SK-N-SH (cell line): ENCODE data around the gene GULP1. TPM values are rescaled to one million over a fixed set of nuclear protein-coding genes. Genes with fewer than 3 reads are reported as not detected.

Source experiments
- CTCF ChIA-PET: fragments of 300-600, 350-600 bp; formaldehyde crosslinking; extraction: SDS; loops from one replicate; lab custom pipeline; 2021; lab: Yijun Ruan, JAX
- POLR2A ChIA-PET: fragments of 350-600 bp; sonication (Branson Sonifier 250); formaldehyde crosslinking; extraction: SDS; loops from one replicate; lab custom pipeline; 2020; ENCODE audit warnings: antibody characterized with exemption, inconsistent platforms; lab: Yijun Ruan, JAX
- DNase-seq: peaks from one replicate; pipeline ENCODE4 v3.0.0; 2012
- H2AFZ ChIP-seq: fragments of 200-600 bp; sonication (generic); 2 replicates; pipeline ENCODE4 v1.8.1; 2016; ENCODE audit warnings: antibody characterized with exemption, mild to moderate bottlenecking, low read depth
- H3F3A ChIP-seq: fragments of 200-600 bp; sonication (generic); replicated peaks from 2 replicates; pipeline ENCODE3; 2016; ENCODE audit warnings: antibody characterized with exemption, mild to moderate bottlenecking; ENCODE audit not compliant: insufficient read depth
- H3K27ac ChIP-seq, 2 experiments: fragments of 200-500 bp in 1 of 2; fragments of 200-600 bp in 1 of 2; sonication (Bioruptor generic) in 1 of 2; sonication (generic), shearing (Covaris generic) in 1 of 2; 2 replicates each; pipeline versions ENCODE4 v1.5.1 to v1.6.1; 2014 to 2016; ENCODE audit warnings: low read depth in 2 of 2, inconsistent platforms in 1 of 2, low read length in 1 of 2, mild to moderate bottlenecking in 1 of 2, mixed read lengths in 1 of 2
- H3K27me3 ChIP-seq: fragments of 200-600 bp; sonication (generic), shearing (Covaris generic); 2 replicates; pipeline ENCODE4 v1.6.1; 2016; ENCODE audit warnings: mixed run types; ENCODE audit not compliant: insufficient read depth
- H3K36me3 ChIP-seq, 2 experiments: fragments of 200-500 bp in 1 of 2; fragments of 200-600 bp in 1 of 2; sonication (Bioruptor generic) in 1 of 2; sonication (generic) in 1 of 2; replicated peaks in 1 of 2; 2 replicates each; pipeline versions ENCODE3 to v1.5.1; 2014 to 2016; ENCODE audit warnings: low read length in 1 of 2, mild to moderate bottlenecking in 1 of 2; ENCODE audit not compliant: insufficient read depth in 2 of 2, control insufficient read depth in 1 of 2
- H3K4me1 ChIP-seq, 2 experiments: fragments of 200-500 bp in 1 of 2; fragments of 200-600 bp in 1 of 2; sonication (Bioruptor generic) in 1 of 2; sonication (generic), shearing (Covaris generic) in 1 of 2; 2 replicates each; pipeline versions ENCODE4 v1.5.1 to v1.6.1; 2014 to 2016; ENCODE audit warnings: low read depth in 1 of 2, low read length in 1 of 2, mixed run types in 1 of 2; ENCODE audit not compliant: insufficient read depth in 2 of 2, control insufficient read depth in 1 of 2
- H3K4me2 ChIP-seq: fragments of 200-600 bp; sonication (generic), shearing (Covaris generic); 2 replicates; pipeline ENCODE4 v1.6.1; 2017; ENCODE audit warnings: mixed run types
- H3K4me3 ChIP-seq, 2 experiments: fragments of 200-500 bp in 1 of 2; fragments of 200-600 bp in 1 of 2; sonication (Bioruptor generic) in 1 of 2; sonication (generic), shearing (Covaris generic) in 1 of 2; 2 replicates each; pipeline versions ENCODE4 v1.5.1 to v1.8.1; 2014 to 2016; ENCODE audit warnings: low read depth in 2 of 2, inconsistent platforms in 1 of 2, low read length in 1 of 2, mild to moderate bottlenecking in 1 of 2, mixed read lengths in 1 of 2, moderate library complexity in 1 of 2
- H3K79me2 ChIP-seq: fragments of 200-600 bp; sonication (generic); 2 replicates; pipeline ENCODE4 v1.8.1; 2017; ENCODE audit warnings: mild to moderate bottlenecking; ENCODE audit not compliant: insufficient read depth
- H3K9ac ChIP-seq: fragments of 200-600 bp; sonication (generic); 2 replicates; pipeline ENCODE4 v1.6.1; 2017; ENCODE audit warnings: mixed run types
- H3K9me2 ChIP-seq: fragments of 200-600 bp; sonication (generic); 2 replicates; pipeline ENCODE4 v1.6.1; 2017; ENCODE audit warnings: mixed run types
- H3K9me3 ChIP-seq: fragments of 200-600 bp; sonication (generic); 2 replicates; pipeline ENCODE4 v1.6.1; 2017; ENCODE audit warnings: mixed run types, mild to moderate bottlenecking, moderate library complexity
- H4K20me1 ChIP-seq: fragments of 200-600 bp; sonication (generic); 2 replicates; pipeline ENCODE4 v1.6.1; 2017; ENCODE audit warnings: mild to moderate bottlenecking, mixed run types; ENCODE audit not compliant: insufficient read depth
- ELF1 ChIP-seq: IDR thresholded peaks from 2 replicates; pipeline ENCODE4 v1.4.0; 2012
- RAD21 ChIP-seq: IDR thresholded peaks from 2 replicates; pipeline ENCODE4 v1.6.1; 2012; ENCODE audit warnings: mild to moderate bottlenecking, low read length
- SIN3A ChIP-seq: IDR thresholded peaks from 2 replicates; pipeline ENCODE4 v1.6.1; 2012; ENCODE audit warnings: low read depth, mild to moderate bottlenecking, low read length, moderate library complexity, borderline replicate concordance
- SMC3 ChIP-seq: IDR thresholded peaks from 2 replicates; pipeline ENCODE4 v1.6.1; 2012; ENCODE audit warnings: low read depth, low read length, improper control_type of control experiment
- TAF1 ChIP-seq: IDR thresholded peaks from 2 replicates; pipeline ENCODE4 v1.6.1; 2012; ENCODE audit warnings: low read depth, mild to moderate bottlenecking, low read length, moderate library complexity, borderline replicate concordance
- TEAD4 ChIP-seq: IDR thresholded peaks from 2 replicates; pipeline ENCODE4 v1.4.0; 2012; ENCODE audit warnings: mild to moderate bottlenecking, borderline replicate concordance; ENCODE audit not compliant: insufficient read depth
- ZBTB33 ChIP-seq: IDR thresholded peaks from 2 replicates; pipeline ENCODE4 v1.4.0; 2012; ENCODE audit warnings: low read depth, borderline replicate concordance
- WGBS: methylation state at CpG from one replicate; pipeline ENCODE4 v1.1.6; 2017; ENCODE audit warnings: low lambda C conversion rate; 5-methylcytosine and 5-hydroxymethylcytosine counted together
- polyA plus RNA-seq, 3 experiments: library from polyadenylated mRNA; depleted of rRNA; stranded (reverse); fragments of >200 nt; gene quantifications; 2 replicates each; pipeline ENCODE4 v1.2.3, GENCODE V29; 2012
- TF ChIP-seq, protein P1 (sequence below): IDR thresholded peaks from 2 replicates; pipeline ENCODE4 v1.4.0; 2012; ENCODE audit warnings: low read depth, borderline replicate concordance
- TF ChIP-seq, protein P2 (sequence below): fragments of 150-350 bp; IDR thresholded peaks from 2 replicates; pipeline ENCODE4 v1.6.1; 2016; ENCODE audit warnings: mild to moderate bottlenecking, low read depth, low read length
- TF ChIP-seq, protein P3 (sequence below): IDR thresholded peaks from 2 replicates; pipeline ENCODE4 v1.6.1; 2012; ENCODE audit warnings: mild to moderate bottlenecking, low read depth, low read length, moderate library complexity

Gene GULP1
- polyA plus RNA-seq, 1 of the 3 experiments (the other 2 are of a cell fraction): 33.8 TPM

DNA sequence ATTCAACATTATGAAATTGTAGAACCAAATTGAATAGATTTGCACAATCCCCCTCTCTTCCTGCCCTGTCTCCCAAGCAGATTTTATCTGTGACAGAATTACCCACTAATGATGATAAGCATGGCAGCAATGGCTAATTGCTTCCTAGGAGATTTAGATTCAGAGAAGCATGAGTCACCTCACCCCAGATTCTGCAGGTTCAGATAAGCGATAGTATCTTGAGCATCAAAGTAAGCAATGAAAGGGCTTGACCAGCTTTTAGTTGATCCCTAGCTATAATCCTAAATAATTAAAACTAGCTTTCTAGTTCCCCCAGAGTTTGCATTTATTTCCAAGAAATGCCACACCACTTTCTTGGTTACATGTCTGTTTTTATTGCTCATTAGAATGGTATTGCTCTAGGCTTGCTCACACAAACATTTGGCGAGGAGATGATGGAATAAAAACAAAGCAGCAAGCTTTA, 204.3 kb downstream of the GULP1 start (continued):
- TF ChIP-seq, protein P1, sequence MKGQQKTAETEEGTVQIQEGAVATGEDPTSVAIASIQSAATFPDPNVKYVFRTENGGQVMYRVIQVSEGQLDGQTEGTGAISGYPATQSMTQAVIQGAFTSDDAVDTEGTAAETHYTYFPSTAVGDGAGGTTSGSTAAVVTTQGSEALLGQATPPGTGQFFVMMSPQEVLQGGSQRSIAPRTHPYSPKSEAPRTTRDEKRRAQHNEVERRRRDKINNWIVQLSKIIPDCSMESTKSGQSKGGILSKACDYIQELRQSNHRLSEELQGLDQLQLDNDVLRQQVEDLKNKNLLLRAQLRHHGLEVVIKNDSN: no peak
- TF ChIP-seq ZBTB33 (peak; percentile 82; the same call in 1 of the 2 replicates), TEAD4 (peak; percentile 100), SMC3 (no peak)
- TF ChIP-seq, protein P2, sequence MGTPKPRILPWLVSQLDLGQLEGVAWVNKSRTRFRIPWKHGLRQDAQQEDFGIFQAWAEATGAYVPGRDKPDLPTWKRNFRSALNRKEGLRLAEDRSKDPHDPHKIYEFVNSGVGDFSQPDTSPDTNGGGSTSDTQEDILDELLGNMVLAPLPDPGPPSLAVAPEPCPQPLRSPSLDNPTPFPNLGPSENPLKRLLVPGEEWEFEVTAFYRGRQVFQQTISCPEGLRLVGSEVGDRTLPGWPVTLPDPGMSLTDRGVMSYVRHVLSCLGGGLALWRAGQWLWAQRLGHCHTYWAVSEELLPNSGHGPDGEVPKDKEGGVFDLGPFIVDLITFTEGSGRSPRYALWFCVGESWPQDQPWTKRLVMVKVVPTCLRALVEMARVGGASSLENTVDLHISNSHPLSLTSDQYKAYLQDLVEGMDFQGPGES: no peak
- TF ChIP-seq, all 33 proteins: peak for 23

DNA sequence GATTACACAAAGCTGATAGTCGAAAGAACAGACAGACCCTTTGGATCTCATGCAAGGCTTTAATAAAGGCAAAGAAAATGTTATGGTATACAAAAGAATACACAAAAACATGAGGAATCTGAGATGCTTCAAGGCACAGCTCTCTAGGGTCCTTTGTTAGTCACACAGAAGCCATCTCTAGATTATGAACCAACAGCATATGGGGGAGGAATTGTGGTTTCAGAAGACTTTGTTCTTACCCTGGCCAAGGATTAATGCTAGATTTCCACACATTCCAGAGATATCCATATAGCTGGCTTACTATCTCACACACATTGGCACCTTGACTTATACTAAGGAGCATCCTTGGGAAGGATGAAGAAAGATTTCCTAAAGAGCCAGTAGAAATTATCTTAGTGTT, 206.1 kb downstream of the GULP1 start:
- no peak overlapping the region for H3K4me3 ChIP-seq
- no peaks in the 10 kb centered on the region for H3K27me3 ChIP-seq
- no peak overlapping the region for H3K9ac ChIP-seq
- no peak for DNase-seq
- 90% methylated on average over 1 of the region's 1 CpG for WGBS
- H3K9me2 ChIP-seq: no peaks in the 10 kb centered on the region
- CTCF ChIA-PET: interaction anchor here (1.0 to 1.2 kb wide), 2 partner anchors 20 to 879 kb away, joined by 3 read pairs; no protein-coding TSS in a partner anchor
- no peak overlapping the region for H2AFZ ChIP-seq
- H3K4me1 ChIP-seq: peaks cover 5 to 15% of the 10 kb centered on the region in 2 experiments; a peak in 3 of 4 replicates
- H3K27ac ChIP-seq: peak overlapping the region in 1 of 2 experiments; percentile 96; a peak in 3 of 4 replicates
- no peaks in the 10 kb centered on the region for H4K20me1 ChIP-seq
- TF ChIP-seq RAD21 (no peak), TEAD4 (no peak), TAF1 (no peak), ELF1 (no peak), SIN3A (no peak)
- TF ChIP-seq, protein P3, sequence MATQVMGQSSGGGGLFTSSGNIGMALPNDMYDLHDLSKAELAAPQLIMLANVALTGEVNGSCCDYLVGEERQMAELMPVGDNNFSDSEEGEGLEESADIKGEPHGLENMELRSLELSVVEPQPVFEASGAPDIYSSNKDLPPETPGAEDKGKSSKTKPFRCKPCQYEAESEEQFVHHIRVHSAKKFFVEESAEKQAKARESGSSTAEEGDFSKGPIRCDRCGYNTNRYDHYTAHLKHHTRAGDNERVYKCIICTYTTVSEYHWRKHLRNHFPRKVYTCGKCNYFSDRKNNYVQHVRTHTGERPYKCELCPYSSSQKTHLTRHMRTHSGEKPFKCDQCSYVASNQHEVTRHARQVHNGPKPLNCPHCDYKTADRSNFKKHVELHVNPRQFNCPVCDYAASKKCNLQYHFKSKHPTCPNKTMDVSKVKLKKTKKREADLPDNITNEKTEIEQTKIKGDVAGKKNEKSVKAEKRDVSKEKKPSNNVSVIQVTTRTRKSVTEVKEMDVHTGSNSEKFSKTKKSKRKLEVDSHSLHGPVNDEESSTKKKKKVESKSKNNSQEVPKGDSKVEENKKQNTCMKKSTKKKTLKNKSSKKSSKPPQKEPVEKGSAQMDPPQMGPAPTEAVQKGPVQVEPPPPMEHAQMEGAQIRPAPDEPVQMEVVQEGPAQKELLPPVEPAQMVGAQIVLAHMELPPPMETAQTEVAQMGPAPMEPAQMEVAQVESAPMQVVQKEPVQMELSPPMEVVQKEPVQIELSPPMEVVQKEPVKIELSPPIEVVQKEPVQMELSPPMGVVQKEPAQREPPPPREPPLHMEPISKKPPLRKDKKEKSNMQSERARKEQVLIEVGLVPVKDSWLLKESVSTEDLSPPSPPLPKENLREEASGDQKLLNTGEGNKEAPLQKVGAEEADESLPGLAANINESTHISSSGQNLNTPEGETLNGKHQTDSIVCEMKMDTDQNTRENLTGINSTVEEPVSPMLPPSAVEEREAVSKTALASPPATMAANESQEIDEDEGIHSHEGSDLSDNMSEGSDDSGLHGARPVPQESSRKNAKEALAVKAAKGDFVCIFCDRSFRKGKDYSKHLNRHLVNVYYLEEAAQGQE: no peak
- H3K36me3 ChIP-seq: peaks cover 5 to 13% of the 10 kb centered on the region in 2 experiments
- H3K79me2 ChIP-seq: no peaks in the 10 kb centered on the region
- no peaks in the 10 kb centered on the region for H3K9me3 ChIP-seq
- H3K4me2 ChIP-seq: no peak overlapping the region
- peaks cover 20% of the 10 kb centered on the region for H3F3A ChIP-seq
- POLR2A ChIA-PET: no interaction called here
